ENCODE results near the gene GNPDA2.

The GNPDA2 gene

GRCh38 chr4:44662623-44663005 lies 63.7 kb downstream of the GNPDA2 start:
- Mint-ChIP-seq H3K27me3 (peaks cover 6% of the 10 kb centered on the region), H3K9me3 (no peaks in the 10 kb centered on the region), H3K4me1 (peaks cover 9% of the 10 kb centered on the region), H3K27ac (peak overlapping the region; percentile 10), H3K36me3 (no peaks in the 10 kb centered on the region), H3K4me3 (no peak overlapping the region)
- ATAC-seq = no peak

DNA sequence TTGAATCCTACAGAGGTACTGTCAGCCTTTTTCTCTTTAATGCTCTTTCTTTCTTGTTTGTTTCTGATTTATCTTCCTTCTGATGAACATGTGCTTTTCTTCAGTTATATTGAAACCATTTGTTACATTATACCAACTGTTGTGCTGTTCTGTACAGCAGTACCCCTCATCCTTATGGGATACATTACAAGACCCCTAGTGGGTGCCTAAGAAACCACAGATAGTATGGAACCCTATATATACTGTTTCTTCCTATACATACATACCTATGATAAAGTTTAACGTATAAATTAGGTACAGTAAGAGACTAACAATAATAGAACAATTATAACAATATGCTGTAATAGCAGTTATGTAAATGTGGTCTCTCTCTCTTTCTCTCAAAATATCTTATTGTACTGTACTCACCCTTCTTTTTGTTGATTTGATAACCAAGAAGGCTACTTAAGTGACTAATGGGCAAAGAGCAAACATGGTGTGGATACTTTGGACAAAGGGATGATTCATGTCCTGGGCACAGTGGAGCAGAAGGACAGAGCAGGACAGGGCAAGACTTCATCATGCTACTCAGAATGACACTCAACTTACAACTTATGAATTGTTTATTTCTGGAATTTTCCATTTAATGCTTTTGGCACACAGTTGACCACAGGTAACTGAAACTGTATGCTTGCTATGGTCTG lies 64.3 kb downstream of the GNPDA2 start:
- Mint-ChIP-seq H3K27me3 (peaks cover under 1% of the 10 kb centered on the region), H3K36me3 (no peaks in the 10 kb centered on the region), H3K4me1 (peaks cover 9% of the 10 kb centered on the region), H3K27ac (peak overlapping the region; percentile 10), H3K4me3 (no peak overlapping the region), H3K9me3 (no peaks in the 10 kb centered on the region)
- ATAC-seq = no peak

DNA sequence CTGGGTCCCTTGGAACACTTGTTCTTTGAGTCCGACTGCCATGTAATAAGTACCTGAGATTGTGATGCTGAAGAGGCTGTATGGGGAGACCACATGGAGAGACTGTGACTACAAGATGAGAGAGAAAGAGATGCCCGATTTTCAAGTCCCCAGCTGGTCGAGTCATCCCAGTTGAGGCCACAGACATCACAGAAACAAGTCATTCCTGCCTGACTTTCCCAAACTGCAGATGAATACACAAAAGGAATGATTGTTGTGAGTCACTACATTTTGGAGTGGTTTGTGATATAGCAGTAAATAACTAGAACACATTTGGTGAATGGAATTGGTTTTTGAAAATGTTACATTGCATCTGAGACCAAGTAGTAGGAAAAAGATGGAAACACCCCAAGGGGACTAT lies 66.0 kb downstream of the GNPDA2 start:
- Mint-ChIP-seq H3K36me3 (no peaks in the 10 kb centered on the region), H3K27me3 (no peaks in the 10 kb centered on the region), H3K4me3 (no peak overlapping the region), H3K4me1 (peaks cover 9% of the 10 kb centered on the region), H3K27ac (no peak overlapping the region), H3K9me3 (no peaks in the 10 kb centered on the region)
- no peak for ATAC-seq

DNA sequence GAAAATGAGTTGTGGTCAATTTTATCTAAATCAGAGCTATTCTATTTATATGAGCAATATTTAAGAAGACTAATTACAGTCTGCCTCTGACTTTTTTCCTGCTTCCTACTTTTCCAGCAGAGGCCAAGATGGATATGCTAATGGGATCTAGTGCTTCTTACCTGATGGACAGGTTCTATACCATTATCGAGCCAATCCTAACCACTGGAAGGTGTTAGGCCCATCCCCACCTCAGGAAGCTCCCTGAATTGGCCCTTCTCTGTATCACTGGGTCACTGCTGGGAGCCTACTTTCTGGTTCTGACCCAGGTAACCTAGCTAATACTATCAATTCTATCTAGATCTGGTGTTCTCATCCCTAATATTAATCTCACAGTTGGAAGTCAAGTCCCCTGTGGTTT lies 74.4 kb downstream of the GNPDA2 start:
- Mint-ChIP-seq H3K4me3 (no peak overlapping the region), H3K36me3 (no peaks in the 10 kb centered on the region), H3K27me3 (peaks cover 10% of the 10 kb centered on the region), H3K4me1 (no peaks in the 10 kb centered on the region), H3K27ac (no peak overlapping the region), H3K9me3 (no peaks in the 10 kb centered on the region)
- no peak for ATAC-seq
